Prostate gland (tissue), 2 donors: ENCODE results near the gene CEP131. TPM values are rescaled to one million over a fixed set of nuclear protein-coding genes. Genes with fewer than 3 reads are reported as not detected.

Source experiments
- DNase-seq: peaks from one replicate; pipeline ENCODE4 v3.0.0-alpha.2; 2019; ENCODE audit warnings: low spot score
- H3K27ac ChIP-seq, 2 donors: fragments of 200-600 bp; sonication (generic); 2 replicates each; pipeline ENCODE4 v1.5.1; 2017 to 2019
- H3K27me3 ChIP-seq: fragments of 200-600 bp; sonication (generic); replicated peaks from 2 replicates; pipeline ENCODE4 v1.5.1; 2019; ENCODE audit not compliant: insufficient read depth
- H3K36me3 ChIP-seq, 2 donors: fragments of 200-600 bp; sonication (generic); 1 replicate in 1 of 2; 2 replicates in 1 of 2; pipeline versions ENCODE4 v1.5.1 to v1.8.1; 2017 to 2019
- H3K4me1 ChIP-seq: fragments of 200-600 bp; sonication (generic); replicated peaks from 2 replicates; pipeline ENCODE4 v1.5.1; 2019
- H3K4me3 ChIP-seq, 2 donors: fragments of 200-600 bp; sonication (generic); 2 replicates each; pipeline ENCODE4 v1.5.1; 2017 to 2019
- H3K9me3 ChIP-seq: fragments of 200-600 bp; sonication (generic); 2 replicates; pipeline ENCODE4 v1.5.1; 2017
- POLR2A ChIP-seq: fragments of 450-650 bp; IDR thresholded peaks from one replicate; pipeline ENCODE4 v1.6.1; 2016; ENCODE audit warnings: antibody characterized with exemption, mild to moderate bottlenecking
- POLR2AphosphoS5 ChIP-seq: sonication (generic); formaldehyde crosslinking; IDR thresholded peaks from one replicate; pipeline ENCODE4 v1.6.1; 2017; ENCODE audit warnings: antibody characterized with exemption
- WGBS: methylation state at CpG from one replicate; pipeline ENCODE4 v1.1.5; 2018; 5-methylcytosine and 5-hydroxymethylcytosine counted together
- intact Hi-C: fragments of 100-400 bp; cut with DNase I; formaldehyde crosslinking; loops from one replicate; pipeline ENCODE4 v1.14.2; 2022
- total RNA-seq, 2 donors: library from RNA; depleted of rRNA; stranded (reverse); fragments of >200 nt; gene quantifications; one replicate each; pipeline ENCODE4 v1.1.0, GENCODE V29; 2016
- TF ChIP-seq, protein P1 (sequence below), 4 experiments: fragments of 200-600 bp in 2 of 4; fragments of 450-650 bp in 2 of 4; sonication (generic) in 2 of 4; IDR thresholded peaks; 1 replicate in 3 of 4; 2 replicates in 1 of 4; pipeline ENCODE4 v1.5.1; 2016 to 2019; ENCODE audit warnings: antibody characterized with exemption in 4 of 4, mild to moderate bottlenecking in 2 of 4, moderate library complexity in 2 of 4

Gene CEP131
- total RNA-seq, 2 donors from 2014 or later = 7.1 to 24.0 TPM

GRCh38 chr17:81244358-81245023 is 21.7 kb upstream of the CEP131 start:
- no peak overlapping the region for H3K27ac ChIP-seq
- peaks cover 0 to under 1% of the 10 kb centered on the region in 2 donors for H3K36me3 ChIP-seq
- intact Hi-C loops = loop anchor here (5.0 to 10.0 kb wide), 2 partner anchors 102 to 250 kb away; partner anchors contain the start of gene CHMP6
- no peaks in the 10 kb centered on the region for H3K9me3 ChIP-seq
- no peak overlapping the region for H3K4me3 ChIP-seq
- TF ChIP-seq, protein P1, sequence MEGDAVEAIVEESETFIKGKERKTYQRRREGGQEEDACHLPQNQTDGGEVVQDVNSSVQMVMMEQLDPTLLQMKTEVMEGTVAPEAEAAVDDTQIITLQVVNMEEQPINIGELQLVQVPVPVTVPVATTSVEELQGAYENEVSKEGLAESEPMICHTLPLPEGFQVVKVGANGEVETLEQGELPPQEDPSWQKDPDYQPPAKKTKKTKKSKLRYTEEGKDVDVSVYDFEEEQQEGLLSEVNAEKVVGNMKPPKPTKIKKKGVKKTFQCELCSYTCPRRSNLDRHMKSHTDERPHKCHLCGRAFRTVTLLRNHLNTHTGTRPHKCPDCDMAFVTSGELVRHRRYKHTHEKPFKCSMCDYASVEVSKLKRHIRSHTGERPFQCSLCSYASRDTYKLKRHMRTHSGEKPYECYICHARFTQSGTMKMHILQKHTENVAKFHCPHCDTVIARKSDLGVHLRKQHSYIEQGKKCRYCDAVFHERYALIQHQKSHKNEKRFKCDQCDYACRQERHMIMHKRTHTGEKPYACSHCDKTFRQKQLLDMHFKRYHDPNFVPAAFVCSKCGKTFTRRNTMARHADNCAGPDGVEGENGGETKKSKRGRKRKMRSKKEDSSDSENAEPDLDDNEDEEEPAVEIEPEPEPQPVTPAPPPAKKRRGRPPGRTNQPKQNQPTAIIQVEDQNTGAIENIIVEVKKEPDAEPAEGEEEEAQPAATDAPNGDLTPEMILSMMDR (IDR thresholded peaks at IDR 0.05) = no peak
- TF ChIP-seq POLR2A (no peak), POLR2AphosphoS5 (no peak)
- DNase-seq = no peak
- H3K27me3 ChIP-seq = no peaks in the 10 kb centered on the region
- WGBS = 71% methylated on average over 24 of the region's 24 CpGs
- H3K4me1 ChIP-seq = peaks cover 7% of the 10 kb centered on the region

GRCh38 chr17:81243333-81243664 is 20.5 kb upstream of the CEP131 start:
- Histone ChIP-seq H3K27me3 (no peaks in the 10 kb centered on the region), H3K9me3 (no peaks in the 10 kb centered on the region), H3K27ac (no peak overlapping the region), H3K4me3 (no peak overlapping the region), H3K4me1 (peaks cover 7% of the 10 kb centered on the region), H3K36me3 (no peaks in the 10 kb centered on the region)
- no peak for DNase-seq
- intact Hi-C loops = loop anchor here (5.0 to 10.0 kb wide), 2 partner anchors 101 to 248 kb away; partner anchors contain the start of gene CHMP6
- 88% methylated on average over 10 of the region's 10 CpGs for WGBS
- TF ChIP-seq POLR2A (no peak), POLR2AphosphoS5 (no peak)
- TF ChIP-seq, protein P1 (IDR thresholded peaks at IDR 0.05) = no peak

GRCh38 chr17:81242421-81243332 is 19.9 kb upstream of the CEP131 start:
- DNase-seq = no peak
- Histone ChIP-seq H3K36me3 (no peaks in the 10 kb centered on the region), H3K4me1 (peaks cover 7% of the 10 kb centered on the region), H3K27me3 (no peaks in the 10 kb centered on the region), H3K4me3 (no peak overlapping the region), H3K9me3 (no peaks in the 10 kb centered on the region), H3K27ac (no peak overlapping the region)
- no peak for TF ChIP-seq POLR2A
- TF ChIP-seq, protein P1 (IDR thresholded peaks at IDR 0.05) = no peak
- TF ChIP-seq POLR2AphosphoS5 = no peak
- 80% methylated on average over 33 of the region's 33 CpGs for WGBS
- intact Hi-C loops = loop anchor here (5.0 to 10.0 kb wide), 2 partner anchors 100 to 248 kb away; partner anchors contain the start of gene CHMP6

GRCh38 chr17:81241648-81242420 is 19.1 kb upstream of the CEP131 start:
- H3K27ac ChIP-seq = no peak overlapping the region
- intact Hi-C loops = loop anchor here (5.0 to 10.0 kb wide), 2 partner anchors 100 to 247 kb away; partner anchors contain the start of gene CHMP6
- peak; percentile 33 for DNase-seq
- no peak overlapping the region for H3K4me3 ChIP-seq
- H3K36me3 ChIP-seq = no peaks in the 10 kb centered on the region
- H3K9me3 ChIP-seq = no peaks in the 10 kb centered on the region
- 53% methylated on average over 26 of the region's 26 CpGs for WGBS
- TF ChIP-seq POLR2AphosphoS5 = no peak
- no peak for TF ChIP-seq POLR2A
- TF ChIP-seq, protein P1 (IDR thresholded peaks at IDR 0.05) = peak; percentile 38 to 74 (median 56)
- no peaks in the 10 kb centered on the region for H3K27me3 ChIP-seq
- H3K4me1 ChIP-seq = peaks cover 7% of the 10 kb centered on the region
